SK-N-SH (cell line): ENCODE data around the gene ANAPC2. TPM values are rescaled to one million over a fixed set of nuclear protein-coding genes. Genes with fewer than 3 reads are reported as not detected.

Experiments used
- CTCF ChIA-PET: fragments of 300-600, 350-600 bp; formaldehyde crosslinking; extraction: SDS; loops from one replicate; lab custom pipeline; 2021; lab: Yijun Ruan, JAX
- POLR2A ChIA-PET: fragments of 350-600 bp; sonication (Branson Sonifier 250); formaldehyde crosslinking; extraction: SDS; loops from one replicate; lab custom pipeline; 2020; ENCODE audit warnings: antibody characterized with exemption, inconsistent platforms; lab: Yijun Ruan, JAX
- DNase-seq: peaks from one replicate; pipeline ENCODE4 v3.0.0; 2012
- H2AFZ ChIP-seq: fragments of 200-600 bp; sonication (generic); 2 replicates; pipeline ENCODE4 v1.8.1; 2016; ENCODE audit warnings: antibody characterized with exemption, mild to moderate bottlenecking, low read depth
- H3F3A ChIP-seq: fragments of 200-600 bp; sonication (generic); replicated peaks from 2 replicates; pipeline ENCODE3; 2016; ENCODE audit warnings: antibody characterized with exemption, mild to moderate bottlenecking; ENCODE audit not compliant: insufficient read depth
- H3K27ac ChIP-seq, 2 experiments: fragments of 200-500 bp in 1 of 2; fragments of 200-600 bp in 1 of 2; sonication (Bioruptor generic) in 1 of 2; sonication (generic), shearing (Covaris generic) in 1 of 2; 2 replicates each; pipeline versions ENCODE4 v1.5.1 to v1.6.1; 2014 to 2016; ENCODE audit warnings: low read depth in 2 of 2, inconsistent platforms in 1 of 2, low read length in 1 of 2, mild to moderate bottlenecking in 1 of 2, mixed read lengths in 1 of 2
- H3K27me3 ChIP-seq: fragments of 200-600 bp; sonication (generic), shearing (Covaris generic); 2 replicates; pipeline ENCODE4 v1.6.1; 2016; ENCODE audit warnings: mixed run types; ENCODE audit not compliant: insufficient read depth
- H3K36me3 ChIP-seq, 2 experiments: fragments of 200-500 bp in 1 of 2; fragments of 200-600 bp in 1 of 2; sonication (Bioruptor generic) in 1 of 2; sonication (generic) in 1 of 2; replicated peaks in 1 of 2; 2 replicates each; pipeline versions ENCODE3 to v1.5.1; 2014 to 2016; ENCODE audit warnings: low read length in 1 of 2, mild to moderate bottlenecking in 1 of 2; ENCODE audit not compliant: insufficient read depth in 2 of 2, control insufficient read depth in 1 of 2
- H3K4me1 ChIP-seq, 2 experiments: fragments of 200-500 bp in 1 of 2; fragments of 200-600 bp in 1 of 2; sonication (Bioruptor generic) in 1 of 2; sonication (generic), shearing (Covaris generic) in 1 of 2; 2 replicates each; pipeline versions ENCODE4 v1.5.1 to v1.6.1; 2014 to 2016; ENCODE audit warnings: low read depth in 1 of 2, low read length in 1 of 2, mixed run types in 1 of 2; ENCODE audit not compliant: insufficient read depth in 2 of 2, control insufficient read depth in 1 of 2
- H3K4me2 ChIP-seq: fragments of 200-600 bp; sonication (generic), shearing (Covaris generic); 2 replicates; pipeline ENCODE4 v1.6.1; 2017; ENCODE audit warnings: mixed run types
- H3K4me3 ChIP-seq, 2 experiments: fragments of 200-500 bp in 1 of 2; fragments of 200-600 bp in 1 of 2; sonication (Bioruptor generic) in 1 of 2; sonication (generic), shearing (Covaris generic) in 1 of 2; 2 replicates each; pipeline versions ENCODE4 v1.5.1 to v1.8.1; 2014 to 2016; ENCODE audit warnings: low read depth in 2 of 2, inconsistent platforms in 1 of 2, low read length in 1 of 2, mild to moderate bottlenecking in 1 of 2, mixed read lengths in 1 of 2, moderate library complexity in 1 of 2
- H3K79me2 ChIP-seq: fragments of 200-600 bp; sonication (generic); 2 replicates; pipeline ENCODE4 v1.8.1; 2017; ENCODE audit warnings: mild to moderate bottlenecking; ENCODE audit not compliant: insufficient read depth
- H3K9ac ChIP-seq: fragments of 200-600 bp; sonication (generic); 2 replicates; pipeline ENCODE4 v1.6.1; 2017; ENCODE audit warnings: mixed run types
- H3K9me2 ChIP-seq: fragments of 200-600 bp; sonication (generic); 2 replicates; pipeline ENCODE4 v1.6.1; 2017; ENCODE audit warnings: mixed run types
- H3K9me3 ChIP-seq: fragments of 200-600 bp; sonication (generic); 2 replicates; pipeline ENCODE4 v1.6.1; 2017; ENCODE audit warnings: mixed run types, mild to moderate bottlenecking, moderate library complexity
- H4K20me1 ChIP-seq: fragments of 200-600 bp; sonication (generic); 2 replicates; pipeline ENCODE4 v1.6.1; 2017; ENCODE audit warnings: mild to moderate bottlenecking, mixed run types; ENCODE audit not compliant: insufficient read depth
- MAX ChIP-seq: IDR thresholded peaks from 2 replicates; pipeline ENCODE4 v1.4.0; 2012; ENCODE audit warnings: low read depth
- WGBS: methylation state at CpG from one replicate; pipeline ENCODE4 v1.1.6; 2017; ENCODE audit warnings: low lambda C conversion rate; 5-methylcytosine and 5-hydroxymethylcytosine counted together
- polyA plus RNA-seq, 3 experiments: library from polyadenylated mRNA; depleted of rRNA; stranded (reverse); fragments of >200 nt; gene quantifications; 2 replicates each; pipeline ENCODE4 v1.2.3, GENCODE V29; 2012
- small RNA-seq, 7 experiments: library from RNA; depleted of rRNA; stranded (forward); fragments of <200 nt; gene quantifications; one replicate each; pipeline ENCODE3, GENCODE V24; 2012

ANAPC2 gene
- polyA plus RNA-seq, 1 of the 3 experiments (the other 2 are of a cell fraction): 35.1 TPM

- peaks cover 55% of the 10 kb centered on the region for H3K79me2 ChIP-seq
- CTCF ChIA-PET: interaction anchor here (0.7 to 2.7 kb wide), 3 partner anchors 98 to 110 kb away, joined by 3 to 8 read pairs (median 6); no protein-coding TSS in a partner anchor
- H2AFZ ChIP-seq: no peak overlapping the region
- no peaks in the 10 kb centered on the region for H3K36me3 ChIP-seq
- H3K4me1 ChIP-seq: peaks cover 3 to 18% of the 10 kb centered on the region in 2 experiments; a peak in 3 of 4 replicates
- H3K9ac ChIP-seq: no peak overlapping the region
- H4K20me1 ChIP-seq: no peaks in the 10 kb centered on the region
- DNase-seq: no peak
- H3K27ac ChIP-seq: no peak overlapping the region
- WGBS: 84% methylated on average over 3 of the region's 3 CpGs
- no peak for TF ChIP-seq MAX
- TF ChIP-seq, all 33 proteins: peak for 0
- Histone ChIP-seq H3K27me3 (no peaks in the 10 kb centered on the region), H3K4me2 (no peak overlapping the region), H3K9me3 (no peaks in the 10 kb centered on the region), H3K9me2 (no peaks in the 10 kb centered on the region), H3F3A (peaks cover 7% of the 10 kb centered on the region), H3K4me3 (no peak overlapping the region)
- POLR2A ChIA-PET: interaction anchor here (0.7 to 1.4 kb wide), 2 partner anchors 11 to 62 kb away, joined by 3 to 4 read pairs; no protein-coding TSS in a partner anchor
Observed at GRCh38 chr9:137126786-137127185, 61.6 kb downstream of the ANAPC2 start.

Small RNA genes lying within 50 kb of the gene (small RNA-seq; reads per million reads assigned to genes)
- 0 reads per million in 7 experiments for gene MIR3621

Other genes with a start within 250 kb of the ANAPC2 start
- 78.9 and 85.5 TPM in 2 replicates for gene FBXW5, start 243.8 kb downstream of the ANAPC2 start, polyA plus RNA-seq (2012; rRNA removed)
- 0.28 and 0.49 TPM in 2 replicates for gene C8G, start 243.3 kb downstream of the ANAPC2 start, polyA plus RNA-seq (2012; rRNA removed)
- 0.87 and 1.1 TPM in 2 replicates for gene LCN12, start 236.3 kb downstream of the ANAPC2 start, polyA plus RNA-seq (2012; rRNA removed)
- not detected in 2 replicates for gene PTGDS, start 211.1 kb downstream of the ANAPC2 start, polyA plus RNA-seq (2012; rRNA removed)
- gene LCNL1, start 205.6 kb downstream of the ANAPC2 start, polyA plus RNA-seq (2012; rRNA removed): not detected in 2 replicates
- 37.8 and 52.9 TPM in 2 replicates for gene PAXX, start 196.1 kb downstream of the ANAPC2 start, polyA plus RNA-seq (2012; rRNA removed)
- 0.60 and 1.0 TPM in 2 replicates for gene CLIC3, start 192.0 kb downstream of the ANAPC2 start, polyA plus RNA-seq (2012; rRNA removed)
- 26.0 and 34.7 TPM in 2 replicates for gene ABCA2, start 160.3 kb downstream of the ANAPC2 start, polyA plus RNA-seq (2012; rRNA removed)
- gene FUT7, start 156.5 kb downstream of the ANAPC2 start, polyA plus RNA-seq (2012; rRNA removed): not detected in 2 replicates
- 47.4 and 48.1 TPM in 2 replicates for gene NPDC1, start 142.4 kb downstream of the ANAPC2 start, polyA plus RNA-seq (2012; rRNA removed)
- not detected in 2 replicates for gene ENTPD2, start 134.5 kb downstream of the ANAPC2 start, polyA plus RNA-seq (2012; rRNA removed)
- gene SAPCD2, start 118.0 kb downstream of the ANAPC2 start, polyA plus RNA-seq (2012; rRNA removed): 4.6 and 6.0 TPM in 2 replicates
- 3.2 and 5.6 TPM in 2 replicates for gene UAP1L1, start 111.0 kb downstream of the ANAPC2 start, polyA plus RNA-seq (2012; rRNA removed)
- 57.8 and 61.9 TPM in 2 replicates for gene MAN1B1, start 101.6 kb downstream of the ANAPC2 start, polyA plus RNA-seq (2012; rRNA removed)
- 127 and 141 TPM in 2 replicates for gene DPP7, start 73.8 kb downstream of the ANAPC2 start, polyA plus RNA-seq (2012; rRNA removed)
- gene GRIN1, start 49.4 kb downstream of the ANAPC2 start, polyA plus RNA-seq (2012; rRNA removed): 0.03 TPM in 1 of 2 replicates, not detected in the other
- gene LRRC26, start 18.5 kb downstream of the ANAPC2 start, polyA plus RNA-seq (2012; rRNA removed): not detected in 2 replicates
- not detected in 2 replicates for gene TMEM210, start 16.5 kb downstream of the ANAPC2 start, polyA plus RNA-seq (2012; rRNA removed)
- 100 and 124 TPM in 2 replicates for gene SSNA1, start 116 bp upstream of the ANAPC2 start, polyA plus RNA-seq (2012; rRNA removed)
- 4.4 and 5.2 TPM in 2 replicates for gene TPRN, start 12.2 kb upstream of the ANAPC2 start, polyA plus RNA-seq (2012; rRNA removed)
- gene TMEM203, start 17.1 kb upstream of the ANAPC2 start, polyA plus RNA-seq (2012; rRNA removed): 55.6 and 57.0 TPM in 2 replicates
- 7.9 and 8.6 TPM in 2 replicates for gene NDOR1, start 17.1 kb upstream of the ANAPC2 start, polyA plus RNA-seq (2012; rRNA removed)
- 2.0 and 2.7 TPM in 2 replicates for gene RNF208, start 33.7 kb upstream of the ANAPC2 start, polyA plus RNA-seq (2012; rRNA removed)
- gene CYSRT1, start 36.6 kb upstream of the ANAPC2 start, polyA plus RNA-seq (2012; rRNA removed): 2.1 and 2.2 TPM in 2 replicates
- gene RNF224, start 38.9 kb upstream of the ANAPC2 start, polyA plus RNA-seq (2012; rRNA removed): 0.03 and 0.08 TPM in 2 replicates
- 0.06 TPM in 1 of 2 replicates, not detected in the other for gene SLC34A3, start 42.3 kb upstream of the ANAPC2 start, polyA plus RNA-seq (2012; rRNA removed)
- 415 and 508 TPM in 2 replicates for gene TUBB4B, start 52.7 kb upstream of the ANAPC2 start, polyA plus RNA-seq (2012; rRNA removed)
- gene STPG3, start 62.7 kb upstream of the ANAPC2 start, polyA plus RNA-seq (2012; rRNA removed): not detected in 2 replicates
- 52.6 and 62.7 TPM in 2 replicates for gene NELFB, start 66.8 kb upstream of the ANAPC2 start, polyA plus RNA-seq (2012; rRNA removed)
- gene TOR4A, start 89.2 kb upstream of the ANAPC2 start, polyA plus RNA-seq (2012; rRNA removed): 0.81 and 0.99 TPM in 2 replicates
- gene NRARP, start 113.7 kb upstream of the ANAPC2 start, polyA plus RNA-seq (2012; rRNA removed): 3.9 and 4.2 TPM in 2 replicates
- gene EXD3, start 234.6 kb upstream of the ANAPC2 start, polyA plus RNA-seq (2012; rRNA removed): 11.5 and 14.2 TPM in 2 replicates
- gene NOXA1, start 234.8 kb upstream of the ANAPC2 start, polyA plus RNA-seq (2012; rRNA removed): 0.39 and 0.67 TPM in 2 replicates